Measurements from ENCODE around the gene DCDC2. TPM values are rescaled to one million over a fixed set of nuclear protein-coding genes. Genes with fewer than 3 reads are reported as not detected.
"Not testable (repeated sequence)": the region's sequence is repeated elsewhere in the genome, so short reads cannot be mapped to it uniquely, and the experiment has no call there.

The DCDC2 gene
- total and polyA plus RNA-seq, 7 donors = under 0.01 to 1.6 (median 0.53) TPM; not detected in 3

DNA sequence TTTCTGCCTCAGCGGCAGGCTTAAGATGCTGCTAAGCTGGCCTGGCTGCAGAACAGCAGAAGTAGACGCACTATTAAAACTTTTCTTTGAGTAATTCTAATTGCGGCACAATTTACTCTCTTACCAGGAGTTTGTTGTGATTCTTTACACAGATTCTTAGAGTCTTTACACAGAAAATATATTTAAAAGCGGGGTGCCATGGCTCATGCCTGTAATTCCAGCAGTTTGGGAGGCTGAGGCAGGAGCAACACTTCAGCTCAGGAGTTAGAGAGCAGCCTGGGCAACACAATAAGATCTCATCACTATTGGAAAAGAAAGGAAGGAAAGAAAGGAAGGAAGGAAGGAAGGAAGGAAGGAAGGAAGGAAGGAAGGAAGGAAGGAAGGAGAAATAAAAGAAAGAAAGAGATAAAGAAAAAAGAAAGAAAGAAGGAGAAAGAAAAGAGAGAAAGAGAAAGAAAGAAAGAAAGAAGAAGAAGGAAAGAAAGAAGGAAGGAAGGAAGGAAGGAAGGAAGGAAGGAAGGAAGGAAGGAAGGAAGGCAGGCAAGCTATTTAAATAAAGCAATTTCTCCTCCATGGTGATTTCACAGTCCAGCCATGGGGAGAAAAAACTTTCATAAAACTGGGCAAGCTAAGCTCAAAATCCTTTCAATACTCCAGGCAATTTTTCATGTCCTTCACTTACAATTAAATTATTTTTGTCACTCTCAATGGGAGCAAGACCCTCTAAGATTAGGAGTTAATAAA lies 23.8 kb upstream of the DCDC2 start:
- no peak for DNase-seq
- no peak for TF ChIP-seq EP300 (IDR thresholded peaks at IDR 0.05)
- TF ChIP-seq, protein P1, sequence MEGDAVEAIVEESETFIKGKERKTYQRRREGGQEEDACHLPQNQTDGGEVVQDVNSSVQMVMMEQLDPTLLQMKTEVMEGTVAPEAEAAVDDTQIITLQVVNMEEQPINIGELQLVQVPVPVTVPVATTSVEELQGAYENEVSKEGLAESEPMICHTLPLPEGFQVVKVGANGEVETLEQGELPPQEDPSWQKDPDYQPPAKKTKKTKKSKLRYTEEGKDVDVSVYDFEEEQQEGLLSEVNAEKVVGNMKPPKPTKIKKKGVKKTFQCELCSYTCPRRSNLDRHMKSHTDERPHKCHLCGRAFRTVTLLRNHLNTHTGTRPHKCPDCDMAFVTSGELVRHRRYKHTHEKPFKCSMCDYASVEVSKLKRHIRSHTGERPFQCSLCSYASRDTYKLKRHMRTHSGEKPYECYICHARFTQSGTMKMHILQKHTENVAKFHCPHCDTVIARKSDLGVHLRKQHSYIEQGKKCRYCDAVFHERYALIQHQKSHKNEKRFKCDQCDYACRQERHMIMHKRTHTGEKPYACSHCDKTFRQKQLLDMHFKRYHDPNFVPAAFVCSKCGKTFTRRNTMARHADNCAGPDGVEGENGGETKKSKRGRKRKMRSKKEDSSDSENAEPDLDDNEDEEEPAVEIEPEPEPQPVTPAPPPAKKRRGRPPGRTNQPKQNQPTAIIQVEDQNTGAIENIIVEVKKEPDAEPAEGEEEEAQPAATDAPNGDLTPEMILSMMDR (IDR thresholded peaks at IDR 0.05) = no peak
- no peak for TF ChIP-seq POLR2A (IDR thresholded peaks at IDR 0.05)
- TF ChIP-seq POLR2AphosphoS5 (IDR thresholded peaks at IDR 0.05) = no peak
- Histone ChIP-seq H3K9me3 (no peaks in the 10 kb centered on the region), H3K27ac (no peak overlapping the region), H3K4me1 (no peaks in the 10 kb centered on the region), H3K36me3 (no peaks in the 10 kb centered on the region), H3K4me3 (no peak overlapping the region), H3K27me3 (no peaks in the 10 kb centered on the region)
- intact Hi-C loops (cut with DNase I) = loop anchor here (10.0 kb wide), 1 partner anchor 97 kb away; no protein-coding TSS in a partner anchor
- 94 to 96% methylated on average over 4 of the region's 4 CpGs for WGBS, 2 donors

DNA sequence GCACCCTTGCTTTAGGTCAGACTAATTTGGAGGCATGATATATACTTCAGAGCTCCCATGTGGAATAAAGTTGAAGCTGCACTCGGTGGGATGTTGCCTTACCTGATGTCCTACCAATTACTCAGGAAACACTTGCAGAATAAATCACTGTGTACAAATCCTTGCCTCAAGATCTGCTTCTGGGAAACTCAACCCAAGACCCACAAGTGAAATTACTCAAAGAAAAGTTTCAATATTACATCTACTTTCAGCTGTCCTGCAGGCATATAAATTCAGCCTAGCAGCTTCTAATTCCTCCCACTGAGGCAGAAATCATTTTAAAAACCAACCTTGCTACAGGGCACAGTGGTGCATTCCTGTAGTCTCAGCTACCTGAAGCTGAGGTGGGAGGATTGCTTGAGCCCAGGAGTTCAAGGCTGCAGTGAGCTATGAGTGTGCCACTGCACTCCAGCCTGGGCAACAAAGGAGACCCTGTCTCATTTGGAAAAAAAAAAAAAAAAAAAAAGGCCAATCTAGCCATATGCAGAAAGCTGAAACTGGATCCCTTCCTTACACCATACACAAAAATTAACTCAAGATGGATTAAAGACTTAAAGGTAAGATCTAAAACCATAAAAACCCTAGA lies 20.7 kb upstream of the DCDC2 start:
- 69 to 79% methylated on average over 1 of the region's 1 CpG for WGBS, 2 donors
- Histone ChIP-seq H3K27ac (no peak overlapping the region), H3K36me3 (no peaks in the 10 kb centered on the region), H3K4me1 (no peaks in the 10 kb centered on the region), H3K27me3 (no peaks in the 10 kb centered on the region), H3K4me3 (no peak overlapping the region), H3K9me3 (no peaks in the 10 kb centered on the region)
- DNase-seq = no peak
- TF ChIP-seq POLR2AphosphoS5 (IDR thresholded peaks at IDR 0.05) (no peak), EP300 (IDR thresholded peaks at IDR 0.05) (no peak), POLR2A (IDR thresholded peaks at IDR 0.05) (no peak)
- TF ChIP-seq, protein P1 (IDR thresholded peaks at IDR 0.05) = no peak
- intact Hi-C loops (cut with DNase I) = no loop called here

DNA sequence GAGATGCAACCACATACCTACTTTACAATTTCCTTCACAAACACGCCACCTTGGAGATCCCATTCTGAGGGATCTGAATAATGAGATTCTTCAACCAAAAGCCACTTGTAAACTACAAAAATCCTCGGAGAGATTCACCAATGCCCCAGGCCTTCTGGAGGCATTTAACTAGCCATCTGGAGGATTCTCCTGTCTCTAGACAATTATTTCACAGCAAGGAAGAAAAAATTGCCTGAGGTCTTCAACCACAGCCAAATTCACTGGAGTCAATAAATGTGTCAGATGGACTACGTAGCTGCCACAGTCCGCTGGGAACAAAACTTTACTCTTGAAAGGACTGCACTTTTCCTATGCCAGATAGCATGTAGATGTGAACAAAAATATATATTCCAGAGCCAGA lies 19.0 kb upstream of the DCDC2 start:
- WGBS, 2 donors = 80 to 81% methylated on average over 4 of the region's 4 CpGs
- H3K4me3 ChIP-seq = no peak overlapping the region
- H3K36me3 ChIP-seq = no peaks in the 10 kb centered on the region
- DNase-seq = no peak
- no peak overlapping the region for H3K27ac ChIP-seq
- H3K27me3 ChIP-seq = no peaks in the 10 kb centered on the region
- intact Hi-C loops (cut with DNase I) = no loop called here
- TF ChIP-seq EP300 (IDR thresholded peaks at IDR 0.05) (no peak), POLR2AphosphoS5 (IDR thresholded peaks at IDR 0.05) (no peak), POLR2A (IDR thresholded peaks at IDR 0.05) (no peak)
- TF ChIP-seq, protein P1 (IDR thresholded peaks at IDR 0.05) = no peak
- H3K9me3 ChIP-seq = no peaks in the 10 kb centered on the region
- H3K4me1 ChIP-seq = no peaks in the 10 kb centered on the region

DNA sequence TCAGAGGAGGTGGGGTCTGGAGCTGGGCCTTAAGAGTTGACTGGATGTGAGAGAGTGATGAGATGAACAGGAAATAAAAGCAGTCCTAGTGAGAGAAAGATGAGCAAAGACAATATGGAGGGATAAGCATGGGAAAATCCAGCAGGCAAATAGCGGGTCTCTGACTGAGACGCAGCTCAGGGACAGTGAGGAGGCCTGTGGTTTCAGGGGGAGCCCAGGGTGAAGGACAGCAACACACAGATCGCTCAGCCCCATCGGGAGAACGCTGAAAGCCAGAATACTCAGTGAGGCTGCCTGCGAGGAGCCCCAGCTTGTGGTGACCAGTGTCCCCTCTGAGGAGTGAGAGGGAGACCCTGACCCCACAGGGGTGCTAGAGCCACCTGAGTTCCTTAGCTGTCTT lies 16.8 kb upstream of the DCDC2 start:
- 93 to 96% methylated on average over 6 of the region's 6 CpGs for WGBS, 2 donors
- TF ChIP-seq POLR2AphosphoS5 (IDR thresholded peaks at IDR 0.05) = no peak
- no peak for TF ChIP-seq POLR2A (IDR thresholded peaks at IDR 0.05)
- no peak for TF ChIP-seq EP300 (IDR thresholded peaks at IDR 0.05)
- TF ChIP-seq, protein P1 (IDR thresholded peaks at IDR 0.05) = no peak
- DNase-seq = no peak
- Histone ChIP-seq H3K4me3 (no peak overlapping the region), H3K27ac (no peak overlapping the region), H3K9me3 (no peaks in the 10 kb centered on the region), H3K36me3 (no peaks in the 10 kb centered on the region), H3K27me3 (no peaks in the 10 kb centered on the region), H3K4me1 (no peaks in the 10 kb centered on the region)
- intact Hi-C loops (cut with DNase I) = no loop called here

GRCh38 chr6:24365103-24365633 lies 7.3 kb upstream of the DCDC2 start:
- DNase-seq; H3K27ac ChIP-seq; H3K4me1 ChIP-seq; H3K9me3 ChIP-seq; H3K4me3 ChIP-seq; H3K27me3 ChIP-seq; intact Hi-C loops (cut with DNase I); H3K36me3 ChIP-seq: not testable (repeated sequence)
- WGBS, 2 donors = 76 to 77% methylated on average over 8 of the region's 8 CpGs

DNA sequence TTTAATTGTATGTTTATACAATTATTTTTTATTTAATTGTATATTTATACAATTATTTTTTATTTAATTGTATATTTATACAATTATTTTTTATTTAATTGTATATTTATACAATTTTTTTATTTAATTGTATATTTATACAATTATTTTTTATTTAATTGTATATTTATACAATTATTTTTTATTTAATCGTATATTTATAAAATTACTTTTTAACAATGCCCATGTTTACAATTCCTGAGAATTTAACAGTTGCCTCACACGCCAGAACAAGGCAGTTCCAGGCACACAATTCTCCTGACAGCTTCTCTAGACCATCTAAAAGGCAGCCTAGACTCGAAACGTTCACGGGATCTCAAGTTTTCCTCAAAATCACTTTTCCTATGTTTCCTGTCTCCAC lies 4.5 kb upstream of the DCDC2 start:
- DNase-seq; H3K4me3 ChIP-seq; H3K9me3 ChIP-seq; H3K27me3 ChIP-seq; H3K27ac ChIP-seq; H3K36me3 ChIP-seq; intact Hi-C loops (cut with DNase I): not testable (repeated sequence)
- peaks cover 4 to 24% (median 15%) of the 10 kb centered on the region in 4 donors for H3K4me1 ChIP-seq
- 86 to 89% methylated on average over 5 of the region's 5 CpGs for WGBS, 2 donors

Data from sigmoid colon (tissue), 7 donors.